ENCODE measurements around the gene GSE1. TPM values are rescaled to one million over a fixed set of nuclear protein-coding genes. Genes with fewer than 3 reads are reported as not detected.

GSE1 gene
- total and polyA plus RNA-seq, 2 experiments from 2014 or later = 32.4 to 135 TPM

- no peaks in the 10 kb centered on the region for H3K36me3 ChIP-seq (ENCODE audit: insufficient read depth)
- peaks cover 77% of the 10 kb centered on the region for H3K4me1 ChIP-seq (ENCODE audit: insufficient read depth)
- Mint-ChIP-seq H3K27me3 (ENCODE audit: insufficient read depth, low read depth, poor library complexity) (peaks cover 32% of the 10 kb centered on the region), H3K4me3 (peak overlapping the region; percentile 24; the same call in 1 of the 3 replicates), H3K36me3 (ENCODE audit: low read depth) (peaks cover 2% of the 10 kb centered on the region; the same call in 1 of the 3 replicates), H3K9me3 (no peaks in the 10 kb centered on the region), H3K4me1 (peaks cover 78% of the 10 kb centered on the region), H3K27ac (peak overlapping the region; percentile 58)
- H3F3A ChIP-seq (replicated peaks; ENCODE audit: low read depth) = peaks cover 15% of the 10 kb centered on the region; the same call in 1 of the 2 replicates
- DNase-seq (ENCODE audit: low spot score) (no peak), ATAC-seq (no peak)
- H2AFZ ChIP-seq = no peak overlapping the region
- no peaks in the 10 kb centered on the region for H3K9me2 ChIP-seq (ENCODE audit: insufficient read depth)
- H3K27me3 ChIP-seq (ENCODE audit: insufficient read depth) = no peaks in the 10 kb centered on the region
- H3K4me3 ChIP-seq = no peak overlapping the region
- no peak overlapping the region for H3K27ac ChIP-seq (ENCODE audit: low read depth)
- H4K20me1 ChIP-seq (replicated peaks; ENCODE audit: insufficient read depth) = no peaks in the 10 kb centered on the region; the same call in 1 of the 2 replicates
- peaks cover 32% of the 10 kb centered on the region for H3K79me2 ChIP-seq (replicated peaks; ENCODE audit: insufficient read depth)
- TF ChIP-seq JUNB (IDR thresholded peaks at IDR 0.05; ENCODE audit: unreplicated experiment) (no peak), ZNF331 (CRISPR knock-in tag; IDR thresholded peaks at IDR 0.05; ENCODE audit: low read depth) (no peak), REST (IDR thresholded peaks at IDR 0.05; ENCODE audit: unreplicated experiment) (no peak), EZH2 (IDR thresholded peaks at IDR 0.05; ENCODE audit: low read depth, unreplicated experiment) (no peak)
- TF ChIP-seq, protein P1, sequence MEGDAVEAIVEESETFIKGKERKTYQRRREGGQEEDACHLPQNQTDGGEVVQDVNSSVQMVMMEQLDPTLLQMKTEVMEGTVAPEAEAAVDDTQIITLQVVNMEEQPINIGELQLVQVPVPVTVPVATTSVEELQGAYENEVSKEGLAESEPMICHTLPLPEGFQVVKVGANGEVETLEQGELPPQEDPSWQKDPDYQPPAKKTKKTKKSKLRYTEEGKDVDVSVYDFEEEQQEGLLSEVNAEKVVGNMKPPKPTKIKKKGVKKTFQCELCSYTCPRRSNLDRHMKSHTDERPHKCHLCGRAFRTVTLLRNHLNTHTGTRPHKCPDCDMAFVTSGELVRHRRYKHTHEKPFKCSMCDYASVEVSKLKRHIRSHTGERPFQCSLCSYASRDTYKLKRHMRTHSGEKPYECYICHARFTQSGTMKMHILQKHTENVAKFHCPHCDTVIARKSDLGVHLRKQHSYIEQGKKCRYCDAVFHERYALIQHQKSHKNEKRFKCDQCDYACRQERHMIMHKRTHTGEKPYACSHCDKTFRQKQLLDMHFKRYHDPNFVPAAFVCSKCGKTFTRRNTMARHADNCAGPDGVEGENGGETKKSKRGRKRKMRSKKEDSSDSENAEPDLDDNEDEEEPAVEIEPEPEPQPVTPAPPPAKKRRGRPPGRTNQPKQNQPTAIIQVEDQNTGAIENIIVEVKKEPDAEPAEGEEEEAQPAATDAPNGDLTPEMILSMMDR (conservative IDR thresholded peaks at IDR 0.05; ENCODE audit: low read depth in 2 of 2) = no peak
- no peak overlapping the region; the same call in 1 of the 2 replicates for H3K4me2 ChIP-seq
Measured at GRCh38 chr16:85603203-85603755, 9.8 kb upstream of the GSE1 start.

DNA sequence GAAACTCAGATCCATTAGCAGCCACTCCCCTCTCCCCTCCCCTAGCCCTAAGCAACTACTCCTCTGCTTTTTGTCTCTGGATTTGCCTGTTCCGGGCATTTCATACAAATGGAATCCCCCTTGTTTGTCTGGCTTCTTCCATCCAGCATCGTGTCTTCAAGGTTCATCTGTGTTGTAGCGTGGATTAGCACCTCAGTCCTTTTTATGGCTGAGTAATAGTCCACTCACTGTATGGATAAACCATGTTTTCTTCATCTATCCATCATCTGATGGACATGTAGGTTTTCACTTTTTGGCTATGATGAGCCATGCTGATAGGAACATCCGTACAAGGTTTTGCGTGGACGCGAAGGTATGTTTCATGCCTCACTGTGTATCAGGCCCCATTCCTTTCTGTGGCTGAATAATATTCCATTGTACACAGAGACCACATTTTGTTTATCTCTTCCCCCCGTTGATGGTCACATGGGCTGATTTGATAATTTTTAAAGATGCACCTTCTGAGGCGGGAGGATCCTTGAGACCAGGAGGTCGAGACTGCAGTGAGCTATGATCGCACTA lies 8.9 kb upstream of the GSE1 start:
- no peaks in the 10 kb centered on the region for H3K36me3 ChIP-seq (ENCODE audit: insufficient read depth)
- DNase-seq (ENCODE audit: low spot score) (no peak), ATAC-seq (no peak)
- H3K27ac ChIP-seq (ENCODE audit: low read depth) = no peak overlapping the region
- H3K79me2 ChIP-seq (replicated peaks; ENCODE audit: insufficient read depth) = peaks cover 39% of the 10 kb centered on the region
- H3K9me3 Mint-ChIP-seq = no peaks in the 10 kb centered on the region
- no peaks in the 10 kb centered on the region for H3K9me2 ChIP-seq (ENCODE audit: insufficient read depth)
- peaks cover 83% of the 10 kb centered on the region for H3K4me1 ChIP-seq (ENCODE audit: insufficient read depth)
- H3K27me3 ChIP-seq (ENCODE audit: insufficient read depth) = peaks cover 4% of the 10 kb centered on the region; the same call in 1 of the 2 replicates
- no peak overlapping the region for H2AFZ ChIP-seq
- peaks cover 2% of the 10 kb centered on the region; the same call in 2 of the 3 replicates for H3K36me3 Mint-ChIP-seq (ENCODE audit: low read depth)
- H3K4me3 Mint-ChIP-seq = no peak overlapping the region
- peaks cover 80% of the 10 kb centered on the region for H3K4me1 Mint-ChIP-seq
- H3K27ac Mint-ChIP-seq = no peak overlapping the region
- H4K20me1 ChIP-seq (replicated peaks; ENCODE audit: insufficient read depth) = no peaks in the 10 kb centered on the region
- no peak overlapping the region for H3K4me2 ChIP-seq
- peaks cover 15% of the 10 kb centered on the region; the same call in 1 of the 2 replicates for H3F3A ChIP-seq (replicated peaks; ENCODE audit: low read depth)
- peaks cover 32% of the 10 kb centered on the region for H3K27me3 Mint-ChIP-seq (ENCODE audit: insufficient read depth, low read depth, poor library complexity)
- no peak overlapping the region for H3K4me3 ChIP-seq
- TF ChIP-seq CREB1 (CRISPR knock-in tag; IDR thresholded peaks at IDR 0.05; ENCODE audit: low read depth) = no peak
- TF ChIP-seq ZNF462 (CRISPR knock-in tag; IDR thresholded peaks at IDR 0.05) = no peak
